ENCODE results near the gene ADM. TPM values are rescaled to one million over a fixed set of nuclear protein-coding genes. Genes with fewer than 3 reads are reported as not detected.

ADM gene
- total and polyA plus RNA-seq, 2 donors (not counting 1 experiment from before 2014, with no cell fraction given): 2.3 to 10.4 TPM

DNA sequence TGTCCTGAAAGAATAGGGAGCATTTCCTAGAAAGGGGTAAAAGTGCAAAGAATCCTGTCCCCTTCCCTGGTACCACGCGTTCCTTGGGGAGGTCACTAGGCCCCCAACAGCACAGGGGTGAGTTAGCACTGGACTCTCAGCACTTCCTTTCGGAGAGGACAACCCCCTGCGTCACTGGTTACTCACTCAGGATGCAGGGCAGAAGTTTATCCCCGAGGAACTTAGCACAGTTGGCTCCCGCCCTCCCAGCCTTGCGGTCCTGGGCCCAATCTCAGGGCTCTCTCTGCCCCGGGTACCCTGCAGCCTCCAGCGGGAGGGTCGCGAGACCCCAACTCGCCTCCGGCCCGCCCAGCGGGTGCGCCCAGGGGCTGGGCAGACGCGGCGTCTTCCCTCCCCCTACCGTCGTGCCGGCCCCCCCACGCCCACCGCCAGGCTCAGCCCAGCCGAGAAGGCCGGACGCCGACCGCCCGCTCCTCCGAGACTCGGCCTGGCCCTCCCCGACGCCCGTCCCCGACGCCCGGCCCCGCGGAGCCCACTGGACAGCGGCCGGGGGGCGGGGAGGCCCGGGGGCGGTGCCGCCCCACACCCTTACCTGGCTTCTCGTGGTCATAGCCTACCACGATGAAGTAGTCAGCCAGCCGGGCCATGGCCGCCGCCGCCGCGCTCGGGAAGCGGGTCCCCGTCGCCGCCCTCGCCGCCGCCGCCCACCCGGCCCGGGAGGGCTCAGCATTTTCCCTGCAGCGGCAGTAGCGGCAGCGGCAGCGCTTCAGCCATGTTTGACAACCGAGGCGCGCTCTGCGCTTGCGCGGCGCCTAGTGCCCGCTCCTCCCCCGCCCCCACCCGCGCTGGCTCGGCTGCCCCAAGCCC is 11.2 kb upstream of the ADM start, which contains the start of gene SBF2:
Gene SBF2 (minus strand): TSS at position 797 of the 867 bp plus-strand sequence. CDS start 150 bp downstream, at position 647.
- WGBS (ENCODE audit: insufficient coverage): 1% methylated on average over 79 of the region's 81 CpGs
- no peaks in the 10 kb centered on the region for H3K9me3 Mint-ChIP-seq (ENCODE audit: insufficient read depth)
- ATAC-seq (ENCODE audit: low read depth) (peak; percentile 73), DNase-seq (peak; percentile 89)
- H3K27ac Mint-ChIP-seq: peak within 1 kb of the TSS; percentile 42
- Histone ChIP-seq H3K9me3 (ENCODE audit: control extremely low read depth in 1 of 3, control insufficient read depth in 2 of 3, insufficient read depth in 1 of 3, low read length in 2 of 3) (no peaks in the 10 kb centered on the region), H3K27ac (ENCODE audit: low read length in 2 of 2) (peak within 1 kb of the TSS in 1 of 2 donors; percentile 46), H3K27me3 (replicated peaks in 1 of 4; ENCODE audit: control extremely low read depth in 1 of 4, control insufficient read depth in 3 of 4, insufficient read depth in 4 of 4, low read length in 3 of 4) (peaks cover 0 to 25% (median 13%) of the 10 kb centered on the region in 4 experiments), H2AFZ (ENCODE audit: insufficient read depth, low read depth, low read length, poor library complexity, severe bottlenecking) (peak within 1 kb of the TSS; percentile 91), H3K4me3 (ENCODE audit: control extremely low read depth in 1 of 5, extremely low read depth in 1 of 5, insufficient read depth in 1 of 5, low read depth in 2 of 5, low read length in 4 of 5) (peak within 1 kb of the TSS; percentile 49 to 92 (median 70)), H3K36me3 (replicated peaks in 1 of 2; ENCODE audit: control extremely low read depth in 1 of 2, control insufficient read depth in 1 of 2, extremely low read depth in 1 of 2, insufficient read depth in 2 of 2, low read length in 1 of 2) (no peaks in the 10 kb centered on the region), H3K4me1 (ENCODE audit: control insufficient read depth in 2 of 2, insufficient read depth in 2 of 2, low read length in 2 of 2) (peaks cover 19 to 20% of the 10 kb centered on the region in 2 donors), H3K4me2 (replicated peaks; ENCODE audit: low read depth, low read length, poor library complexity, severe bottlenecking) (peak within 1 kb of the TSS; percentile 99), H3K79me2 (ENCODE audit: control insufficient read depth, insufficient read depth, low read length) (peaks cover 20% of the 10 kb centered on the region), H3K9ac (ENCODE audit: low read length) (peak within 1 kb of the TSS; percentile 88), H4K20me1 (ENCODE audit: control insufficient read depth, insufficient read depth, low read length, poor library complexity, severe bottlenecking) (peaks cover 16% of the 10 kb centered on the region)
- H3K4me3 Mint-ChIP-seq: peak within 1 kb of the TSS; percentile 87
- intact Hi-C loops (cut with micrococcal nuclease): loop anchor here (1.0 to 2.0 kb wide), 2 partner anchors 10 to 15 kb away; no protein-coding TSS in a partner anchor
- TF ChIP-seq EZH2 (IDR thresholded peaks at IDR 0.05; ENCODE audit: borderline replicate concordance, insufficient read depth, low read depth, low read length, poor library complexity, severe bottlenecking): no peak
- no peak for TF ChIP-seq CTCF (IDR thresholded peaks at IDR 0.05)
- H3K4me1 Mint-ChIP-seq: peaks cover 24% of the 10 kb centered on the region
- peaks cover 40% of the 10 kb centered on the region for H3K27me3 Mint-ChIP-seq
- CTCF ChIA-PET: interaction anchor here (0.7 to 1.3 kb wide), 4 partner anchors 14 to 86 kb away, joined by 3 to 4 read pairs (median 3); no protein-coding TSS in a partner anchor
- POLR2A ChIA-PET: interaction anchor here (0.9 kb wide), 1 partner anchor 15 kb away, joined by 8 read pairs; no protein-coding TSS in a partner anchor
